Measurements from ENCODE around the gene TMEM229B.
"Not testable (repeated sequence)": the region's sequence is repeated elsewhere in the genome, so short reads cannot be mapped to it uniquely, and the experiment has no call there.

Gene TMEM229B

DNA sequence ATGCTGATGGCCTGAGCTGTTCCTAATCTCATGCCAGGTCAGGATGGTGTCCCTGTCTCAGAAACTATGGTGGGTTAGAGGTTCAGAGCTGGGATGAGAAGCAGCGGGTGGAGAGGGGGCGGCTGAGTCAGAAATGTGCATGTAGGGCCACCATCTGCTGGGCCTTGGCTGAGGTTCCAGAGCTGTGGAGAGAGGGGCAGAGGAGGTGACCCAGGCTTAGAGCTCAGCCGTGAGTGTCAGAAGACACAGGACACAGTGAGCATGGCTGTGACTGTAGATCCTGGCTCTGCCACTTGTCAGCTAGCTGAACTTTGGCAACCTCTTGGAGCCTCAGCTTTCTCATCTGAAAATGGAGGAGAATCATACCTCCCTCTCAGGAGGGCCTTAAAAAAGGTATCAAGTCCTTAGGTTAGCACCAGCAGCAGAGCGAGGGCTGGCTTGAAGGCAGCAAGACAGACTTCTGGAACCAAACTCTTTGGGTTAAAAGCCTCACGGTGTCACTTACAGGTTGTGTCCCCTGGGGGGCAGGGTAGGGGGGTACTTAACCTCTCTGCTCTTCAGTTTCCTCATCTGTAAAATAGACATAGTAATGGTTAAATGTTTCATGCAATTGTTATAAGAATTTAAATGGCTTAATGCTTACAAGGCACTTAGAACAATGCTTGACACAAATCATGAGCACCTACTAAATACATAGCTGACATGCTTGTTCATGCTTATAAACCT, 34.8 kb downstream of the TMEM229B start:
- DNase-seq (ENCODE audit: low read depth) = no peak

- DNase-seq (ENCODE audit: low read depth) = not testable (repeated sequence)
Observed at GRCh38 chr14:67451667-67452066, 36.9 kb downstream of the TMEM229B start.

- no peak for DNase-seq (ENCODE audit: low read depth)
Observed at GRCh38 chr14:67449096-67449495, 39.4 kb downstream of the TMEM229B start.

DNA sequence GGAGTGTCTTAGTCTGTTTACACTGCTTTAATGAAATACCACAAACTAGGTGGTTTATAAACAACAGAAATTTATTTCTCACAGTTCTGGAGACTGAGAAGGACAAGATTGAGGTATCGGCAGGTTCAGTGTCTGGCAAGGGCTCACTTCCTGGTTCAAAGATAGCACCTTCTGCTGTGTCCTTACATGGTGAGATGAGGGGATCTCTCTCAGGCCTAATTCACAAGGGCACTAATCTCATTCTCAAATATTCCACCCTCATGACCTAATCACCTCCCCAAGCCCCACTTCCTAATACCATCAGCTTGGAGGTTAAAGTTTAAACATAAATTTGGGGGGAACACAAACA, 41.5 kb downstream of the TMEM229B start:
- no peak for DNase-seq (ENCODE audit: low read depth)

GRCh38 chr14:67446371-67447032, 42.0 kb downstream of the TMEM229B start:
- no peak for DNase-seq (ENCODE audit: low read depth)

GRCh38 chr14:67444395-67444794, 44.1 kb downstream of the TMEM229B start:
- DNase-seq (ENCODE audit: low read depth) = no peak

- no peak for DNase-seq (ENCODE audit: low read depth)
Observed at GRCh38 chr14:67442139-67442906, 46.2 kb downstream of the TMEM229B start.

- no peak for DNase-seq (ENCODE audit: low read depth)
Observed at GRCh38 chr14:67441672-67442071, 46.8 kb downstream of the TMEM229B start.

DNA sequence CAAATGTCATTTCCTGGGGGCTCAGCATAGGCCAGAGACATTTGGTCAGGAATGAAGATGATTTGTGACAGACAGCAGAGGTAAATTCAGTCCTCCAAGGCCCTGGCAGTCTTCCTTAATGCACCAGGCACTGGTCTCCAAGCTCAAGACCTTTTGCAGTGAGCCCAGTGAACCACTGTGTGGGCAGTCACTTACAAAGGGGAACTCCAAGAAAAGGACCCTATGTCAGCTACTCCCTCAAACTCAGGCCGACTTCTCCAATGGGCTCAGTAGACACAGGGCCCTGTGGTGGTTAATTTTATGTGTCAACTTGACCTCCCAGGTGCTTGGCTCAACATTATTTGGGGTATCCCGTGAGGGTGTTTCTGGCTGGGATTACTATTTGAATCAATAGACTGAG, 47.3 kb downstream of the TMEM229B start:
- DNase-seq (ENCODE audit: low read depth) = no peak

DNA sequence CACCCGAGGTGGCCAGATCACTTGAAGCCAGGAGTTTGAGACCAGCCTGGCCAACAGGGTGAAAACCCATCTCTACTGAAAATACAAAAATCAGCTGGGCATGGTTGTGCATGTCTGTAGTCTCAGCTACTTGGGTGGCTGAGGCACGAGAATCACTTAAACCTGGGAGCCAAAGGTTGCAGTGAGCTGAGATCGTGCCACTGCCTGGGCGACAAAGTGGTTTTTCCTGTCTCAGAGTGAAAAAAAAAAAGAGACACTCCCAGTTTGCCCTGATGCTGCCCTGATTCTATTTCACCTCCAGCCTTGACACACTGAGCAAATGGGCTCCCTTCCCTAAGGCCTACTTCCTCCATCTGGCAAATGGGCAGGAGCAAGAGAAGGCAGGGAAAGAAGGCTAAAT, 48.0 kb downstream of the TMEM229B start:
- no peak for DNase-seq (ENCODE audit: low read depth)

DNA sequence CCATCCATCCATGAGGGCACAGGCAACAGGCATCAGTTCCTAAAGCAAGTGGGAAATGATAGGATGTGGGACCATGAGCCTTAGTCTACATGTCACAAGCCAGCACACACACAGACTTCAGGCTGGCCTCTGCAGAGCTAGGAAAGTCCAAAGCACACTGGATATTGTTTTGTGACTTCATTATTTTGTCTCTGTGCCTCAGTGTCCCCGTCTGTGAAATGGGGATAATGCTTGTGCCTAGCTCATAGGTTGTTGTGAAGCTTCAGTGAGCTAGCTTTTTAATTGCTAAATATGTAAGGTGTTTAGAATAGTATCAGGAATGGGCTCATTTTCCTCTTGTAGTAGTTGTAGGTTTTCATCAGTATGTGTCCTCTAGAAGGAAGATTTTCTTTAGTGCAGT, 49.6 kb downstream of the TMEM229B start:
- DNase-seq (ENCODE audit: low read depth) = no peak

DNA sequence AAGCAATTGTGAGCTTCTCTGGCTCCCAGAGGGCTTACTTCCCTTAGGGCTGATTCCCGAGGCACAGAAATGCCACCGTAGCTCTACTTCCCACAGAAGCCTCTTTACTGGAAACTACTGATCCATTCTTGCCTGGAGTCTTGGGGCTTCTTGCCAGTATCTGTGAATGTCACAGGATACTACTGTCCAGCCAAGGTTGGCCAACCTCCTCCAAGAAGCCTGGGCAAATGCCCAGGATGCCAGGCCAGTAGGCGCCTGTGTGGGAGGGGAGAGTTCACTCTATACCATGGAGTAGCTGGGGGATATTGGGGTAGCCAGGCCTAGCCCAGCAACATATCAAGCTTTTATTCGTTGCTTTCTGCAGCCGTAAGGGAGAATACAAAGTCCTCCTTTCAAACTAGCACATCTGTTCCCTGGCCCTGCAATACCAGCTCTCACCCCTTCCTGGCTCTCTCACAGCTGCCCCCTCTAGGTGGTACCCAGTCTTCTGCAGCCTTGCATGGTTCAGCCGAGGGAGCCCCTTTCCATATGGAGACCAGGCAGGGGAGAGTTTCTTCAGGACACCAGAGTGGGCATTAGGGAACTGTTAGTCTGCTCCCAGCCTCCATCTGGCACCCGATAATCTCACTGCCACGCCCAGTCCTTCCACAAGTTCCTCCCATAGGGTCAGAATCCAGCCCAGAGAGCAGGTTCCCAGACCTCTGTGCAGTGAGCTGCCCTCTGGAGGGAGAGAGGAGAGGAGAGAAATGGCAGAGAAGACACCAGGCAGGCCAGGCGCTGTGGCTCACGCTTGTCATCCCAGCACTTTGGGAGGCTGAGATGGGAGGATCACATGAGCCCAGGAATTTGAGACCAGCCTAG, 52.3 kb downstream of the TMEM229B start:
- DNase-seq (ENCODE audit: low read depth) = no peak

GRCh38 chr14:67435603-67436002, 52.9 kb downstream of the TMEM229B start:
- no peak for DNase-seq (ENCODE audit: low read depth)

- no peak for DNase-seq (ENCODE audit: low read depth)
Observed at GRCh38 chr14:67432050-67432564, 56.4 kb downstream of the TMEM229B start.

DNA sequence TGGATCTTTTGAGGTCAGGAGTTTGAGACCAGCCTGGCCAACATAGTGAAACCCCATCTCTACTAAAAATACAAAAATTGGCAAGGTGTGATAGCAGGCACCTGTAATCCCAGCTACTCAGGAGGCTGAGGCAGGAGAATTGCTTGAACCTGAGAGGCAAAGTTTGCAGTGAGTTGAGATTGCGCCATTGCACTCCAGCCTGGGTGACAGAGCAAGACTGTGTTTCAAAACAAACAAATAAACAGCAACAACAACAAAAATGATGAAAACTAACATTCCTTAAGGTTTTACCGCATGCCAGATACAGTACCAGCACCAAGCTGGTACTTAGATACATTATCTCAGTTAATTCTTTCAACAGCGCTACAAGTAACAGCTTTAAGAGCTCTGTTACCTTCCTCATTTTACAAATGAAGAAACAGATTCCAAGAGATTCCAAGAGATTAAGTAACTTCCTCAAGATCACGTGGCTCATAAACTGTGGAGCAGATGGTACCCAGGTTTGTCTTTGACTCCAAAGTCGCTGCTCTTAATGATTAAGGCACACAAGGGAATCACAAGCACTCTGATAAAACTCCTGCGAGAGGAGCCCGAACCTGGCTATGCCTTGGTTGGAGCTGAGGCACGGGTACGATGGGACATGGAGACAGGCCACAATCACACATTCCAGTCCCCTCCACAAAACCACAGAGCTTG, 58.9 kb downstream of the TMEM229B start:
- no peak for DNase-seq (ENCODE audit: low read depth)

- no peak for DNase-seq (ENCODE audit: low read depth)
Observed at GRCh38 chr14:67428501-67429031, 60.0 kb downstream of the TMEM229B start.

DNA sequence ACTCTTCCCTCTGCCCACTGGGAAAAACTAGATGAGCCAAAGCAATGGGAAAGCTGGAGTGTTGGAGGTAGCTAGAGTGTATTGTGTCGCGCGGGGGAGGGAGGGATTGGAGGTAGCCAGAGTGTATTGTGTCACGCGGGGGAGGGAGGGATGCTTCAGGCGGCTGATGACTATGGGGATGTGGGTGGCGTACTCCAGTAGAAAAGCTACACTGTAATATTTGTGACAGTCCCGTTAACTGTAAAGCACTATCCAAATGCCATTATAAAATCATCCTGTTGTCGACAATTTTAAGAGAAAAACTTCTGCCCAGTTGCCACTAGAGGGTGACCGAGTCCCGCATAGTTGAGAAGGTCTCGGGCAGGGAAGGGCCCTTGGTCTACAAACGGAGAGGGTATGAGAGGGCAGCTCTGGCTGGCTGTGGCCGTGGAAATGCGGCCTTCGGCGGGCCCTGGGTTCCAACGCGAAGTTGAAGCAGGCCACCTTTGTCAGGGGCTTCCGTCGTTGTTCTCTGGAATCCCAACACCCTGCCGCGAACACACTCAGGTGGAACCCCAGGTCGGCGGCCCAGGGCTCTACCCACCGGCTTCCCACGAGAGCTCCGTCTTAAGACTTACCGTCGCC, 61.4 kb downstream of the TMEM229B start:
- DNase-seq (ENCODE audit: low read depth) = peak; percentile 52

- DNase-seq (ENCODE audit: low read depth) = no peak
Observed at GRCh38 chr14:67426161-67426560, 62.4 kb downstream of the TMEM229B start.

DNA sequence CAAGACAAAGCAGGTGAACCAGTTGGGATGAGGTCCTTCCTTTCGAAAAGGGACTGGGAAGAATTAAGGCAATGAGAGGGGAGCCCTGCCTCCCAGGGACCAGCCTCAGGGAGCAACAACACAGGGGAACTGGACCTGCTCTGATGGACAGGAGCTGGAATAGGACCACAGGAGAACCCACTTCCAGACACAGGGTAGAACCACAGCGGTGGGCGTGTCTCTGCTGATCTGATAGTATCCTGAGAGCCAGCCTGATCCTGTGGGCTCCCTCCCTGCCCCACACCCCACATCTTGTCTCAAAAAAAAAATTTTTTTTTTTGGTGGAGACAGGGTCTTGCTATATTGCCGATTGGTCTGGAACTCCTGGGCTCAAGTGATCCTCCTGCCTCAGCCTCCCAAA, 62.9 kb downstream of the TMEM229B start:
- DNase-seq (ENCODE audit: low read depth) = no peak

DNA sequence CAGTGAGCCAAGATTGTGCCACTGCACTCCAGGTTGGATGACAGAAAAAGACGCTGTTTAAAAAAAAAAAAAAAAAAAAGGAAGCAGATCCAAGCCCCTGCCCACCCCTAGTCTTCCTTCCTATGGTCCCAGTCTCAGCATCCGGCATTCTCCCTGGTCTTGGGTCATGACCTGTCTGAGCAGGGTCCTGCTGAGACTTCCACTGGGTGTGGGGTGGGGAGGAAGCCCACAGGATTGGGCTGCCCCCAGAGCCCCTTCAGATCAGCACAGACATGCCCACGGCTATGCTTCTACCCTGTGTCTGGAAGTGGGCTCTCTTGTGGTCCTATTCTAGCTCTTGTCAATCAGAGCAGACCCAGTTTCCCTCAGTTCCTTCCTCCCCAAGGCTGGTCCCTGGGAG, 64.0 kb downstream of the TMEM229B start:
- DNase-seq (ENCODE audit: low read depth) = no peak

DNA sequence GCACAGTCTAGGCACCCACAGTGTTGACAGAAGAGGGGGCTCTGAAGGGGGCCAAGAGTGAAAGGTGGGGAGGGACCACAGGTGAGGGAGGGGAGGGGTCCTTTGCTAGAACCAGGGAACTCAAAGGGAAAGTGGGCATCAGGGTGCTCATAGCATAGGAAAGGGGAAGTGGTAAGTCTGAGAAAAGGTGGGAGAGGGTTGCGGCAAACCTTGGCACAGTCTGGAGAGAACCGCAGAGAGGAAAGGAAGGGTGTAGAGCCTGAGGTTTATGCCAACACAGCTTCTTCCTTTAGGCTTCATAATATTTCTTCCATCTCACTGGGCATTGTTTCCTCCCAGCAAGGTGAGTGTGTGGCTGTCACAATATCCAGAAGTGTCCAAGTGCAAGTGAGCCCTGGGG, 65.1 kb downstream of the TMEM229B start:
- no peak for DNase-seq (ENCODE audit: low read depth)

All from activated T-helper 1 cell treated with Interleukin-2 at 50 U/mL for 16 hours (primary cell).